Embryonic facial prominence (tissue), 1 donor: ENCODE measurements around the gene DPP10.

ENCODE experiments used
- DNase-seq: peaks from one replicate; pipeline ENCODE4 v3.0.0-alpha.2; 2016; ENCODE audit errors: extremely low spot score

Gene DPP10

GRCh38 chr2:115694651-115695050, 1252.2 kb downstream of the DPP10 start:
- no peak for DNase-seq

GRCh38 chr2:115733190-115733775, 1290.8 kb downstream of the DPP10 start:
- DNase-seq: no peak

DNA sequence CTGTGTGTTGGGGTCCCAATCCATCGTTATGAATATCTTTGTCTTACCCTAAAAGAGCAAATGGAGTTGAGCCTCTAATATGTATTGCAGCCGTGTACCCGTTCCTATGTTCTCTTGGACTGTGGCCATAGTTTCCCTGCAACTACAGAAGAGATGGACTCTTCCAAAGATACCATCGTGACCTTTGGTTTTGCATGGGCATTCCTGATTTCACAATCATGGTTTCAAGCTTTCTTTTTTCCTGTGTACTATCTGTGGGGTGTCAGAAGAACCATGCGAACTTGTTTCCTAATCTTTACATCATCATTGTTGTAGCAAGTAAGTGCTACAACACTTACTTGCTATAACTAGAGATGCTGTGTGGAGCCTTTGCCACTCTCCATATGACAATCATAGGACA, 1295.7 kb downstream of the DPP10 start:
- no peak for DNase-seq

DNA sequence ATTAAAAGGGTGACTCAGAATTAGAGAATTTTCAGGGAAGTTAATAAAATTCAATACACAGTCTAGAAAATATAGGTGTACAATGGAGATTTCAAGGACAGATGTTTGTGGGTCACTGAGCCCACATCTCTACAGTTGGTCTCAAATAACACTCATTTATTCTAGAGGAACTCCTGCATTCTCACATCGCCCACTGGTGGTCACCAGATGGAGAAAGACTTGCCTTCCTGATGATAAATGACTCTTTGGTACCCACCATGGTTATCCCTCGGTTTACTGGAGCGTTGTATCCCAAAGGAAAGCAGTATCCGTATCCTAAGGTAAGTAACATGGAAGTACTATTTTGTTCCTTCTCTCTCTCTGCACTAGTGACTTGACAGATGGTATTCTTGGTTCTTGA, 1297.1 kb downstream of the DPP10 start:
- DNase-seq: no peak

- no peak for DNase-seq
Measured at GRCh38 chr2:115746151-115746550, 1303.7 kb downstream of the DPP10 start.

- DNase-seq: no peak
Measured at GRCh38 chr2:115757286-115757685, 1314.8 kb downstream of the DPP10 start.

GRCh38 chr2:115763601-115764000, 1321.2 kb downstream of the DPP10 start:
- no peak for DNase-seq

DNA sequence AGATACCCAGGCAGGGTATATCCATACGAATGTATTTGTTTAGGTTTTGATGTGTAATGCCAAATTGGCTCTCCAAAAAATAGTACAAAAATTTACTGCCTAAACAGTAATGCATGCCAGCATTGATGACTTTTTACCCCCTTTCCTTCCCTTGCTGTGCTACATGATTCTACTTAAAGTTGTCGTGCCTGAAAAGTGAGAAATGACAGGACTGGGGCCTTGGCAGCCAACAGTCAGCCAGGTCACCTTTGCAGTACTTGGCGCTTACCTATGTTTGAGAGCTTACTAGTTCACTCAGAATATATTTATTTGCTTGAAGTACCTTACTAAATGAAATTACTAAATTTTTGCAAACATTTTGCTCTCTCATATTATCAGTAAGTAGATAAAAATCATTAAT, 1329.1 kb downstream of the DPP10 start:
- no peak for DNase-seq

GRCh38 chr2:115774361-115774760, 1331.9 kb downstream of the DPP10 start:
- DNase-seq: no peak

GRCh38 chr2:115779085-115779632, 1336.7 kb downstream of the DPP10 start:
- no peak for DNase-seq

DNA sequence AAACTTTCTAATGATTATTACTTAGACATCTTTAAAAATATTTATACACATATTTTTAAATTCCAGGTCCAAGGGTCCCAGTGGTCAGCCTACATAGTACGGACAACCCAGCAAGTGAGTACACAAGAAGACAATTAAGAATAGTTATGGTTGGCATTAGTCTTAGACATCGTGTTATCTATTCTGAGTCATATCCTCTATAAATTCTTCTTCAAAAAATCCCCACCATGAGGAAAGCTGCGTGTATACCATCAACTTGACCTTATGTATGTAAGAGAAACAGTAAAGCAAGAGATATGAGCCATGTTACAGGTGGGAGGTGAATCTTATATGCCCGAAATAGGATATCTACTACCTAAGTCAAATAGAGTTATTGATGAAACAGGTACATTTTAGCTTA, 1339.8 kb downstream of the DPP10 start:
- DNase-seq: no peak

DNA sequence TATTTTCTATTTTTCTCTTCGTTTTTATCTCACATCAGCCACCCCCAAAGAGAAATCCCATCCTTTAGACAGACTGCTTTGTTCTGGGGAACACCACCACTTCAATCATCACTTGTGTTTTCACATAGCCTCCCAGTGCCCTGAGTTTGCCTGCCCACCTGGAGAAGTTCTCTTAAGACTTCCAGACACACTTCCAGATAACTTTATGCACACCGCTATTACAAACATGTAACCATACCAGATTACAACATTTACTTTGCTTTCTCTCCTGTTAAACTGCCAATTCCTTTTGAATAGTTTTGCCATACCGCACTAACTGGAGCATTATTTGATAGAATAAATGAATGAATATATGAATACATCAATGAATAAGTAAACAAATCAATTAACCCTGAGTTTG, 1353.6 kb downstream of the DPP10 start:
- DNase-seq: no peak

- DNase-seq: no peak
Measured at GRCh38 chr2:115807276-115807675, 1364.8 kb downstream of the DPP10 start.

- no peak for DNase-seq
Measured at GRCh38 chr2:115825912-115826311, 1383.5 kb downstream of the DPP10 start.

DNA sequence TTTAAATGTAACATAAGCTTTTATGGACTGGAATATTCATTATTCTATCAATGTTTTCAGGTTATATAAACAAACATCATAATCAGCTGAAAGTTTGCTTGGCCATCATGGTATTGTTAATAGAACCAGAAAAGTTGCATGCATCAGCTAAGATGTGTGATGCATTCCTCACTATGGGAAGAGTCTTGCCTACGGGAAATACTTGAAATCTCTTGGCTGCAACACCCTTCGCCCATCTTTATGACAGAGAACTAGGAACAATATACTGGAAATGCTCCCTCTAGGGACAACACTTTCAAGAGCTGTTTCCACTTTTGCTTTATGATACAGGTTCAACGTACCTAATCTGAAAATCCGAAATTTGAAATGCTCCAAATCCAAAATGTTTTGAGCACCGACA, 1390.8 kb downstream of the DPP10 start:
- no peak for DNase-seq

- DNase-seq: no peak
Measured at GRCh38 chr2:115838539-115838938, 1396.1 kb downstream of the DPP10 start.

GRCh38 chr2:115842306-115842705, 1399.9 kb downstream of the DPP10 start:
- DNase-seq: no peak

DNA sequence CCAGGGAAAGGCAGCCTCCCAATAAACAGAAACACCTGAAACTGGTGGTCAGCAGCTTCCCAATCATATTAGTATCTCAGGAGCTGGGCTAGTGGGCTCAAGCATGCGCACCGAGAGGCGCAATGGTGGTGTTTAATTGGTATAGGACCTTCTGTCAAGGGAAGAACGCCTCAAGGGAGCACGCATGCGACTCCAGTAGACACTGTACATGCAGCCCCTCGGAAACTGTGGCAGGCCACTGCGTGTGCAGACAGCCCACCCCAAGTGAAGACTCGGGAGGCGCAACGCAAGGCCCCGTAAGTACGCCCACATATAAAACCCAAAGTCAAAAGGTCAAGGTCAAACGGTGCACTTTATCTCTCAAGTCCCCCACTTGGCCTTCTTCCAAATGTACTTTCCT, 1405.8 kb downstream of the DPP10 start:
- DNase-seq: no peak

GRCh38 chr2:115867024-115867423, 1424.6 kb downstream of the DPP10 start:
- DNase-seq: no peak

- no peak for DNase-seq
Measured at GRCh38 chr2:115874427-115874826, 1432.0 kb downstream of the DPP10 start.

DNA sequence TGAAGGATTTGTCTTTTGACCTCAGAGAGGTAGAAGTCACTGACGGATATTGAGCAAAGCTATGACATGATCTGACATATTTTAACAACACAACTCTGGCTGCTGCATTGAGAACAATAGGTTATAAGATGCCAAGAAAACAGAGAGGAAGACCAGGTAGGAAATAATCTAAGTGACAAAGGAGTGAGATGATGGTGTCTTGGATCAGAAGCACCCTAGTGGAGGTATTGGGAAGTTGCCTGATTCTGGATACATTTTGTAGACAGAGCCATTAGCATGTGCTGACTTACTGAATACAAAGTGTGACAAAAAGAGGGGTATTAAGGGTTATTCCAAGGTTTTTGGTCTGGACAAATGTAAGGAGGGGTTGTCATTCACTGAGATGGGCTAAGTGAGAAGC, 1438.1 kb downstream of the DPP10 start:
- DNase-seq: no peak

- no peak for DNase-seq
Measured at GRCh38 chr2:115887209-115887776, 1444.9 kb downstream of the DPP10 start.
